ENCODE results near the gene BRME1.

BRME1 gene

DNA sequence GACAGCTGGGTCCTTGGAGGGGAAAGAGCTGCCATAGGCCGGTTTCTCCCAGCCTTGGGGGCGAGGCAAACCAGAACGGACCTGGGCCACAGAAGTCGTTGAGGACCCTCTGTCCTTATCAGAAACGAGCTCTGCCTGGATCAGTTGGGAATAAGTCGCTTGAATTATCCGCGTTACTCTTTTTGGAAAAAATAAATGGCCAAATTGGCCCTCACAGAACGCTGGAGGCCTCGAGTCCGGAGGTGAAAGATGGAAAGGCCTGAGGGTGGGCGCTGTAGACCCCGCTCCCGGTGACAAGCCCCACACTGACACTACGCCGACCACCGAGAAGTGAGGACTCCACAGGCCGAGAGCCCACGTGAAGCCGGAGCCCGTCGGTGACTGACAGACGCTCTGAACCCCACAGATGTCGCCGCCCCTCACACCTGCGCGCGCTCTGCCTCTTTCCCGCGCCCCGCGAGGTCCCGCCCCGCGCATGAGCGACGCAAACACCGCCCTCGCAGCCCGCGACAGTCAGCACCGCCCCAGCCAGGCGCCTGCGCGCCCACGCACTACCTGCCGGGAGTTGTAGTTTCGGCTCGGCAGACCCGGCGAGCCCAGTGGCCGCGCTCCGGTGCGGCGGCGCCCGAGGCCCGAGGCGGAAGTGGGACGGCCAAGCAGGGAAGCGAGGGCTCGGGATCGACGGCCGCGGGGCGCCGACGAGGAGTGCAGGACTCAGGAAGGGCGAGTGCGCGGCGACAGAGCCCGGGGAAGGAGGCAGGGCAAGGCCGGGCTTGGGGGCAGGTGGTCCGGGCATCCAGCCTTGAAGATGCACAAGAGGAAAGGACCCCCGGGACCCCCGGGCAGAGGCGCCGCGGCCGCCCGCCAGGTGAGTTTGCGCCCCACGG is at the start of gene BRME1, which contains the start of gene CC2D1A:
TSS of gene BRME1 (minus strand) at position 484 of the 887 bp plus-strand sequence. CDS start 1,225 bp downstream, outside the sequence.
TSS of gene CC2D1A (plus strand) at position 568 of the 887 bp plus-strand sequence. CDS start at position 809, 241 bp downstream.
- DNase-seq (ENCODE audit: low spot score in 2 of 2): peak; percentile 87 to 90
- peaks cover 12% of the 10 kb centered on the region for H3K4me1 Mint-ChIP-seq
- H3K27me3 Mint-ChIP-seq: no peaks in the 10 kb centered on the region
- peak within 1 kb of the TSS; percentile 84 for H3K27ac Mint-ChIP-seq (ENCODE audit: low read depth)
- peak; percentile 99 for ATAC-seq (replicated peaks; ENCODE audit: extremely low read depth, poor library complexity, severe bottlenecking)
- H3K4me3 Mint-ChIP-seq: peak within 1 kb of the TSS; percentile 84
- no peaks in the 10 kb centered on the region for H3K9me3 Mint-ChIP-seq
- H3K36me3 Mint-ChIP-seq (ENCODE audit: insufficient read depth): peaks cover 12% of the 10 kb centered on the region

DNA sequence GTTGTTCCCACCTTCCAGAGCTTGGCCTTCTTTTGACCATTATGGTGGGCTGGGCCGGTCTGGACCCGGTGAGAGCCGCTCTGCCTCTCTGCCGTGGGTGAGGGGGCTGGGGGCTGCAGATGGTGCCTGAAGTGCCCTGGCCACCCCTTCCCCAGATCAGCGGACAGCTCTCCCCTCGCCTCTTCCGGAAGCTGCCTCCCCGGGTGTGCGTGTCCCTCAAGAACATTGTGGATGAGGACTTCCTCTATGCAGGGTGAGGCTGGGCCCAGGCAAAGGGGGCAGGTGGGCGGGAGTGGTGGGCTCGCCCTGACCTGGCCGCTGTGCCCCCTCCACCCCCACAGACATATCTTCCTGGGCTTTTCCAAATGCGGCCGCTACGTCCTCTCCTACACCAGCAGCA is 48.3 kb upstream of the BRME1 start:
- no peaks in the 10 kb centered on the region for H3K9me3 Mint-ChIP-seq
- H3K27ac Mint-ChIP-seq (ENCODE audit: low read depth): no peak overlapping the region
- H3K36me3 Mint-ChIP-seq (ENCODE audit: insufficient read depth): peaks cover 27% of the 10 kb centered on the region
- H3K4me3 Mint-ChIP-seq: peak overlapping the region; percentile 97
- ATAC-seq (replicated peaks; ENCODE audit: extremely low read depth, poor library complexity, severe bottlenecking) (no peak), DNase-seq (ENCODE audit: low spot score in 2 of 2) (no peak)
- no peaks in the 10 kb centered on the region for H3K27me3 Mint-ChIP-seq
- H3K4me1 Mint-ChIP-seq: peaks cover 23% of the 10 kb centered on the region

DNA sequence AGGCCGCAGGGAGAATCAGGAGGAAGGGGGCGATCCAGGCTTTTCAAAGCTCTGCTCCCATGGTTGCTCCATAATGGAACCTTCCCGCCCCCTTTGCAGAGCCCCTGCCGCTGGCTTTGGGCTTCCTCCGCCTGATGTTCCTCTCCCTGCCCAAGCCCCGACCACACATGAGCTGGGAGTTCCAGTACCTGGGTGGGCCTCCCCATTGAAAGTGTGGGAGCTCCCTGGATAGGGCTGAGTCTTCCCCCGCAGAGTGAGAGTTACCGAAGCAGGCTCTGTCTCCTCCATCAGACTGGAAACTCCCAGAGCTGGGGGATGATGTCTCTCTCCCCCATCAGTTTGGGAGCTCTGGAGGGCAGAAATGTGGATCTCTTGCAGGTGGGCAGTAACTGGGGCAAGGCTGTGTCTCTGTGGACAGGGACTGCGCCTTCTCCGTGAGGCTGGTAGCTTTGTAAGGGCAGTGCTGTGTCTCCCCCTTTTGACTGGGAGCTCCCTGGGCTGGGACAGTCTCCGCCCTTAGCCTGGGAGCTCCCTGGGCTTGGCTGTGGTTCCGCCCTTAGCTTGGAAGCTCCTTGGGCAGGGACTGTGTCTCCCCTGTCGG is 47.1 kb upstream of the BRME1 start:
- Mint-ChIP-seq H3K36me3 (ENCODE audit: insufficient read depth) (peaks cover 19% of the 10 kb centered on the region), H3K9me3 (no peaks in the 10 kb centered on the region), H3K4me3 (peak overlapping the region; percentile 97), H3K27ac (ENCODE audit: low read depth) (peak overlapping the region; percentile 97), H3K27me3 (no peaks in the 10 kb centered on the region), H3K4me1 (peaks cover 23% of the 10 kb centered on the region)
- peak in 1 of 2 donors; percentile 15 for DNase-seq (ENCODE audit: low spot score in 2 of 2)
- no peak for ATAC-seq (replicated peaks; ENCODE audit: extremely low read depth, poor library complexity, severe bottlenecking)

DNA sequence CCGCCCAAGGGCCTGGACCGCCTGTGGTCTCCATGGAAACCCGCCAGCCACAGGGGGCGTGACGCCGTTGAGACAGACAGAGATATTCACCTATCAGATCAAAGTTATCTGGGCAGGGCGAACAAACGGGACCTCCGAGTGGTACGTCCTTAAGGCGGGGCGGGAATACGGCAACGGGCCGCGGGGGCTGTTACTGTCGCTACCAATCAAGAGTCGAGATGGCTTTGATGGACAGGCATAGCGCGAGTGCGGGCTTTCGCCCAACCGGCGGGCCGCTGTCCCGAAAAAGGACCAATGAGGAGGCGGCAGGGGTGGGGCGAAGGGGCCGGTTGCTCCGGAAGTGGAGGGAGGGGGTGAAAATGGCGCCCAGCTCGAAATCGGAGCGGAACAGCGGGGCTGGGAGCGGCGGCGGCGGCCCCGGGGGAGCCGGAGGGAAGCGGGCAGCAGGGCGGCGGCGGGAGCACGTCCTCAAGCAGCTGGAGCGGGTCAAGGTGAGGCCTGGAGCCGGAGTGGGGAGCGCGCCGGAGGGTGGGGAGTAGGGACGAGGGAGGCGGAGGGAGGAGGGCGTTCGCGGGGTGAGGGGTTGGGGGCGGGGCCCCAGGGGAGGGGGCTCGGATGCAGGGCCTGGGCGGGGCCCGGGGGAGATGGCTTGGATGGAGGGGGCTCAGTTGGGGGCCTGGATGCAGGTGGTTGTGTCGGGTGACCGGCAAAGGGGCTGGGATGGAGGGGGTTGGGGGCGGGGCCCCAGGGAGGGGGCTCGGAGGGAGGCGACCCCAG is 46.4 kb upstream of the BRME1 start, which contains the start of gene DCAF15:
TSS of gene DCAF15 (plus strand) at position 356 of the 777 bp plus-strand sequence. CDS start at position 360, 4 bp downstream.
- no peaks in the 10 kb centered on the region for H3K27me3 Mint-ChIP-seq
- H3K27ac Mint-ChIP-seq (ENCODE audit: low read depth): peak within 1 kb of the TSS; percentile 97
- H3K9me3 Mint-ChIP-seq: no peaks in the 10 kb centered on the region
- peaks cover 23% of the 10 kb centered on the region for H3K4me1 Mint-ChIP-seq
- peak; percentile 99 for ATAC-seq (replicated peaks; ENCODE audit: extremely low read depth, poor library complexity, severe bottlenecking)
- DNase-seq (ENCODE audit: low spot score in 2 of 2): peak; percentile 95 to 99
- H3K36me3 Mint-ChIP-seq (ENCODE audit: insufficient read depth): peaks cover 15% of the 10 kb centered on the region
- H3K4me3 Mint-ChIP-seq: peak within 1 kb of the TSS; percentile 97

DNA sequence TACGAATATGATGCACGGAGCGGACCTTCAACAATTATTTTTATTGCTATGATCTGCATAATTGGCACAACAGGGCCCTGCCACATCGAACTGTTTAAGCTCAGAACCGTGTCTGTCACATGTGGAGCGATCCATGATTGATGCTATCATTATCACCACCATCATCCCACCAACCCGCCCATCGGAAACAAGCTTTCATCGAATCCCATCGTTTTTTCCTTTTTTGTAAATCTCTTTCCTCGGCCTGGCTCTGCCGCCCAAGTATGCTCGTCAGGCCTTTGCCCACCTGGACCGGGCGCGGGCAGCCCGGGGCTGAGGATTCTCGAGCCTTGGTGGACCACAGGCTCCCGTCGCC is 45.9 kb upstream of the BRME1 start:
- peak overlapping the region; percentile 97 for H3K4me3 Mint-ChIP-seq
- ATAC-seq (replicated peaks; ENCODE audit: extremely low read depth, poor library complexity, severe bottlenecking) (peak; percentile 4), DNase-seq (ENCODE audit: low spot score in 2 of 2) (no peak)
- H3K27me3 Mint-ChIP-seq: no peaks in the 10 kb centered on the region
- peak overlapping the region; percentile 97 for H3K27ac Mint-ChIP-seq (ENCODE audit: low read depth)
- H3K9me3 Mint-ChIP-seq: no peaks in the 10 kb centered on the region
- H3K36me3 Mint-ChIP-seq (ENCODE audit: insufficient read depth): peaks cover 13% of the 10 kb centered on the region
- H3K4me1 Mint-ChIP-seq: peaks cover 23% of the 10 kb centered on the region

DNA sequence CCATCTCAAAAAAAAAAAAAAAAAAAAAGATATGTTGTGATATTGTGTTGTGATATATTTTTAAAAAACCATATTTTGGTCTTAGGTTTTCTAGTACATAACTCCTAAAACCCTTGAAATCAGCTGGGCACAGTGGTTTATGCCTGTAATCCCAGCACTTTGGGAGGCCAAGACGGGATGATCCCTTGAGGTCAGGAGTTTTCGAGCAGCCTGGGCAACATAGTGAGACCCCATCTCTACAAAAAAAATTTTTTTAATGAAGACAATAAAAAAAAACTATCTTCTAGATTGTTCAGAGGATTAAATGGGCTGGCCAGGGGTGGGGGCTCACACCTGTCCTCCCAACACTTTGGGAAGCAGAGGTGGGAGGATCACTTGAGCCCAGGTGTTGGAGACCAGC is 45.1 kb upstream of the BRME1 start:
- peaks cover 23% of the 10 kb centered on the region for H3K4me1 Mint-ChIP-seq
- H3K36me3 Mint-ChIP-seq (ENCODE audit: insufficient read depth): peaks cover 13% of the 10 kb centered on the region
- H3K27ac Mint-ChIP-seq (ENCODE audit: low read depth): no peak overlapping the region
- no peak overlapping the region for H3K4me3 Mint-ChIP-seq
- no peak for ATAC-seq (replicated peaks; ENCODE audit: extremely low read depth, poor library complexity, severe bottlenecking)
- no peaks in the 10 kb centered on the region for H3K27me3 Mint-ChIP-seq
- no peak for DNase-seq (ENCODE audit: low spot score in 2 of 2)
- no peaks in the 10 kb centered on the region for H3K9me3 Mint-ChIP-seq

DNA sequence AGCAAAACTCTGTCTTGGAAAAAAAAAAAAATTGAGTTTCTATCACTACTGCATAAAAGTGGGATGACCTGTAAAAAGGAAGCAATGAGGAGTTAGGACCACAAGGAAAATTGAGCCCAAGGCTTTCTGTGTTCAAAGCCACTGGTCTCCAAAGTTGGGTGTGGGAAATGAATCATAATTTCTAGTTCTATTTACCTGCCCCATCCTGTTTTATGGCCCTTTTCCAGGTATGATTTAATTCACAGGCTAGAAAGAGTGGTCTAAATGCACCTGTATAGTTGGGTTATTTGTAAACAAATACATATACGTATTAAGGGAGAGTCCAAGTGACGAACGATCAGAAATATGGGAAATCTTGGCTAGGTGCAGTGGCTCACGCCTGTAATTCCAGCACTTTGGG is 40.5 kb upstream of the BRME1 start:
- DNase-seq (ENCODE audit: low spot score in 2 of 2) (no peak), ATAC-seq (replicated peaks; ENCODE audit: extremely low read depth, poor library complexity, severe bottlenecking) (no peak)
- Mint-ChIP-seq H3K27me3 (no peaks in the 10 kb centered on the region), H3K4me3 (no peak overlapping the region), H3K9me3 (no peaks in the 10 kb centered on the region), H3K4me1 (no peaks in the 10 kb centered on the region), H3K36me3 (ENCODE audit: insufficient read depth) (no peaks in the 10 kb centered on the region), H3K27ac (ENCODE audit: low read depth) (no peak overlapping the region)

DNA sequence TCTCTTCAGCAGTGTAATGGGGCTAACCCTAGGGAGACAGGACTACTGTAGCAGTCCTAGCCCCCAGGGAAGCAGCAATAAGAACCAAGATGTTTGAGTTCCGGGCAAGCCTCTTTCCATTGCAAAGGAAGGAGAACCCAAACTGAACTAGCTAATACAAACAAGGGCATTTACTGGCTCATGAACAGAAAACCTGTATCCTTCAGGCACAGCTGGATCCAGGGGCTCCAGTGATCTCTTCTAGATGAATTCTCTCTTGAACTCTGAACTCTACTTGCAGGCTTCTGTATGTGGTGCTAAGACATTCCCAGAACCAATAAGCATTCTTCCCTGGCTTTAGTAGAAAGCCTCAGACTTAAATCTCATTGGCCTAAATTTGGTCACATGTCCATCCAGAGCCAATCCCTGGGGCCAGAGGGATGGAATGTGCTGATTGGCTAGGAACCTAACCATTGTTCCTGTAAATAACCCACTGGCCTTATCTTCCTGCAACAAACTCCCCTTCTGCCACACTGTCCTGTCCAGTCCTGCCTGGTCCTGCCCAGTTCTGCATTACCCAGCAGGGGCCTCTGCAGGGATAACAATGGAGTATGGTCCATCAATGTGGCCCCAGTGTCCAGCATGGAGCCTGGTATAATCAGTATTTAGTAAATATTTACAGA is 36.2 kb upstream of the BRME1 start:
- Mint-ChIP-seq H3K9me3 (no peaks in the 10 kb centered on the region), H3K4me3 (no peak overlapping the region), H3K4me1 (no peaks in the 10 kb centered on the region), H3K36me3 (ENCODE audit: insufficient read depth) (peaks cover 1% of the 10 kb centered on the region), H3K27me3 (no peaks in the 10 kb centered on the region), H3K27ac (ENCODE audit: low read depth) (no peak overlapping the region)
- no peak for ATAC-seq (replicated peaks; ENCODE audit: extremely low read depth, poor library complexity, severe bottlenecking)
- no peak for DNase-seq (ENCODE audit: low spot score in 2 of 2)

DNA sequence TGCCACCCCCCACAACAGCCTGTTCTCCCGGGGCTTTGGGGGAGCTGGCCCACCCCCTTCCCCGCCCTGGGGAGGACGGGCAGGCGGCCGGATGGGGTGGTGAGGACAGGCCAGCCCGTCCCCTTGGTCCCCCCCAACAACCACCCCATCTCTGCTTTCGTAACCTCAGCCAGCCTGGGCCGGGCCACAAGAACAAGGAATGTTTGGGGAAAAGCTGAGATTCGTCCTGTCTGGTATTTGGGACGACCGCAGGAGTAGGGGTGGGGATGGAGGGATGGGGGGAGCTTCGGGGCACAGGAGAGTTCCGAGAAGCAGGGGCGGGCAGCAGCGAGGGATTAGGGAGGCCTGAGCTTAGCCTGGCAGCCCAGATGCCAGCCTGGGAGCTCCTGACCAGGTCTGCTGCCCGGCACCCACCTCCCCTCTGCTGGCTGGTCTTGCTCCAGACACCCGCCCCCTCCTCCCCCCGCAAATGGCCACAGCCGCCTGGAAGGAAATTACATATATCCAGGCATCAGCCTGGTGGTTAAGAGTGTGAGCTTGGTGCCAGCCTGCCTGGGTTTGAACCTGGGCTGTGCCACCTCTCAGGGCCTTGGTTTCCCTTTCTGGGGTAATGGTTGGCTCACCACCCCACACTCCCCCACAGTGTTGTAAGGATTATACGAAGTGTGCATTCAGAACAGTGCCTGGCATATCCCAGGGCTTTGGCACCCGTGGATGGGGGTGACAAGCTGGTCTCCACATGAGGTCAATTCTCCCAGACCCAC is 32.6 kb upstream of the BRME1 start, which contains the start of gene PODNL1:
TSS of gene PODNL1 (minus strand) at position 117 of the 764 bp plus-strand sequence. CDS start 236 bp downstream, outside the sequence.
- DNase-seq (ENCODE audit: low spot score in 2 of 2) (no peak), ATAC-seq (replicated peaks; ENCODE audit: extremely low read depth, poor library complexity, severe bottlenecking) (no peak)
- H3K27me3 Mint-ChIP-seq: no peaks in the 10 kb centered on the region
- no peak within 1 kb of the TSS for H3K4me3 Mint-ChIP-seq
- peaks cover 6% of the 10 kb centered on the region for H3K4me1 Mint-ChIP-seq
- no peak within 1 kb of the TSS for H3K27ac Mint-ChIP-seq (ENCODE audit: low read depth)
- H3K36me3 Mint-ChIP-seq (ENCODE audit: insufficient read depth): peaks cover 1% of the 10 kb centered on the region
- H3K9me3 Mint-ChIP-seq: no peaks in the 10 kb centered on the region

DNA sequence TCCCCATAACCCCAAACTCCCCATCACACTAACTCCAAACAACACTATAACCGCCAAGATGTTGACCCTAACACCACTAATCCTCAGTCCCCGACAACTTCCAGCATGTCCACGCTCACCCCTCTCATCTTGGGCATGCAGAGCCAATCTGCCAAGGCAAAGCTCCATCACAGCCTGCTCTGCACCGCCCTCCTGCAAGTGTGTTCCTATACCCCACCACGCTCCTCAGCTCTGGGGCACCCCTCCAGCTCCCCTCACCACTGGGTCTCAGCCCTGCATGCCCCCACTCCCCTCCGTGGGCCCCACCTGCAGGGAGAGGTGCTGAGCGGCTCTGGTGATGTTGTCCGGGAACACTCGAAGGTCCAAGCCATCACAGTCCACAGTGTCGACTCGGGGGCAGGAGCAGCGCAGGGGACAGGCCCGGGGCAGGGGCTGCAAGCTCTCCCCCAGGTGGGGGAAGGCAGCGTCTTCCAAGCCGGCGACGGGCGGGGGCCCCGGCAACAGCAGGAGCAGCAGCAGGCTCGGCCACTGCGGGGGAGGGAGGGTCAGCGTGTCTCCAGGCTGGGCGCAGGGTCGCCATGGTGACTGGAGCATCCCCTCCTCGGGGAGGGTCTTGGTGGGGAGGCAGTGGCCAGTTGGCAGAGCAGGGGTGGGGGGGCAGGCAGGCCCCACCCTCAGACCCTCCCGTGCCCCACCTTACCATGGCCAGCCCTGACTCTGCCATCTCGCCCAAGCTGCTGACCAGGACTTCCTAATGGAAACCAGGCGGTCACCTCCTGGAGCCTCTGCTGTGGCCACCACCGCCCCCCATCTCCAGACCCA is 31.8 kb upstream of the BRME1 start:
- no peaks in the 10 kb centered on the region for H3K9me3 Mint-ChIP-seq

More for the DNA sequence above, 31.8 kb upstream of the BRME1 start:
- DNase-seq (ENCODE audit: low spot score in 2 of 2) (no peak), ATAC-seq (replicated peaks; ENCODE audit: extremely low read depth, poor library complexity, severe bottlenecking) (no peak)
- H3K36me3 Mint-ChIP-seq (ENCODE audit: insufficient read depth): peaks cover 1% of the 10 kb centered on the region
- H3K4me1 Mint-ChIP-seq: peaks cover 6% of the 10 kb centered on the region
- H3K27ac Mint-ChIP-seq (ENCODE audit: low read depth): no peak overlapping the region
- H3K4me3 Mint-ChIP-seq: no peak overlapping the region
- no peaks in the 10 kb centered on the region for H3K27me3 Mint-ChIP-seq
